Astrocyte (in vitro differentiated cells and primary cell): Measurements from ENCODE around the gene TIMELESS.
"Not testable (repeated sequence)": the region's sequence is repeated elsewhere in the genome, so short reads cannot be mapped to it uniquely, and the experiment has no call there.

Experiments
- EZH2 ChIP-seq: IDR thresholded peaks from 2 replicates; pipeline ENCODE4 v1.6.1; 2012; ENCODE audit warnings: mild to moderate bottlenecking, low read length, inconsistent platforms; ENCODE audit not compliant: insufficient read depth
- TF ChIP-seq, protein P1 (sequence below): IDR thresholded peaks from 2 replicates; pipeline ENCODE4 v1.5.1; 2011; ENCODE audit warnings: low read depth, mild to moderate bottlenecking, inconsistent platforms, low read length, moderate library complexity; ENCODE audit not compliant: insufficient read depth

DNA sequence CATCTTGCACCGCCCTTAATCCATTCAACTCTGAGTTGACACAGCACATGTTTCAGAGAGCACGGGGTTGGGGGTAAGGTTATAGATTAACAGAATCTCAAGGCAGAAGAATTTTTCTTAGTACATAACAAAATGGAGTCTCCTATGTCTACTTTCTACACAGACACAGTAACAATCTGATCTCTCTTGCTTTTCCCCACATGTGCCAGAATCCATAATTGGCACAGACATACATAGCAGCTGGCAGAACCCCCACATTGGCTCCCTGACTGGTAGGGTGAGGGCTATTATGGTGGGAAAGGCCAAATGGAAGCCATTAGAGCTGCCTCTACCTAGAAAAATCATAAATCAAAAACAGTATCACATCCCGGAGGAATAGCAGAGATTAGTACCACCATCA lies 48.1 kb downstream of the TIMELESS start:
- TF ChIP-seq, protein P1, sequence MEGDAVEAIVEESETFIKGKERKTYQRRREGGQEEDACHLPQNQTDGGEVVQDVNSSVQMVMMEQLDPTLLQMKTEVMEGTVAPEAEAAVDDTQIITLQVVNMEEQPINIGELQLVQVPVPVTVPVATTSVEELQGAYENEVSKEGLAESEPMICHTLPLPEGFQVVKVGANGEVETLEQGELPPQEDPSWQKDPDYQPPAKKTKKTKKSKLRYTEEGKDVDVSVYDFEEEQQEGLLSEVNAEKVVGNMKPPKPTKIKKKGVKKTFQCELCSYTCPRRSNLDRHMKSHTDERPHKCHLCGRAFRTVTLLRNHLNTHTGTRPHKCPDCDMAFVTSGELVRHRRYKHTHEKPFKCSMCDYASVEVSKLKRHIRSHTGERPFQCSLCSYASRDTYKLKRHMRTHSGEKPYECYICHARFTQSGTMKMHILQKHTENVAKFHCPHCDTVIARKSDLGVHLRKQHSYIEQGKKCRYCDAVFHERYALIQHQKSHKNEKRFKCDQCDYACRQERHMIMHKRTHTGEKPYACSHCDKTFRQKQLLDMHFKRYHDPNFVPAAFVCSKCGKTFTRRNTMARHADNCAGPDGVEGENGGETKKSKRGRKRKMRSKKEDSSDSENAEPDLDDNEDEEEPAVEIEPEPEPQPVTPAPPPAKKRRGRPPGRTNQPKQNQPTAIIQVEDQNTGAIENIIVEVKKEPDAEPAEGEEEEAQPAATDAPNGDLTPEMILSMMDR: not testable (repeated sequence)
- TF ChIP-seq EZH2: not testable (repeated sequence)
